ENCODE measurements around the gene ANKRD60.

The ANKRD60 gene

DNA sequence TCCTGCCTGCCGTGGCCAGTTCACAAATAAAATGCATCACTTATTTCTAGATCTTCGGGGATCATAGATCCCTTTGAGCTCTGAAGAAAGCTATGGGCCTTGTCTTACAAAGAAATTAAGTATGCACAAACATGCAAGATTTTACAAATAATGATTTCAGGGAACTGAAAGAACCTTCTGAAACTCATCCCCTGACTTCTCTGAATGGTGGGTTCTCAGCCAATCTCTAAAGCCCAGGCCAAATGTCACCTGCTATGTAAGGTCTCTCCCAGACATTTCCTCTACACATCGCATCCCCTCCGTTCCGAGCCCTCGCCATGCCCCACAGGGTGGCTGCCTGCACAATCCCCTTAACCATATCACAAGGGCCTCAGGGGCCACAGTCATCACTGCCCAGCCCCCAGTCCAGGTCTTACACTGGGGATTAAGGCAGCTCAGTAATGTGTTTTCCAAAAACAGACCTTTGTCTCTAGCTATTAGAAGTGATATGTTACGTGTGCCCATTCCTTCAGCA, 16.1 kb upstream of the ANKRD60 start:
- no peak for DNase-seq

DNA sequence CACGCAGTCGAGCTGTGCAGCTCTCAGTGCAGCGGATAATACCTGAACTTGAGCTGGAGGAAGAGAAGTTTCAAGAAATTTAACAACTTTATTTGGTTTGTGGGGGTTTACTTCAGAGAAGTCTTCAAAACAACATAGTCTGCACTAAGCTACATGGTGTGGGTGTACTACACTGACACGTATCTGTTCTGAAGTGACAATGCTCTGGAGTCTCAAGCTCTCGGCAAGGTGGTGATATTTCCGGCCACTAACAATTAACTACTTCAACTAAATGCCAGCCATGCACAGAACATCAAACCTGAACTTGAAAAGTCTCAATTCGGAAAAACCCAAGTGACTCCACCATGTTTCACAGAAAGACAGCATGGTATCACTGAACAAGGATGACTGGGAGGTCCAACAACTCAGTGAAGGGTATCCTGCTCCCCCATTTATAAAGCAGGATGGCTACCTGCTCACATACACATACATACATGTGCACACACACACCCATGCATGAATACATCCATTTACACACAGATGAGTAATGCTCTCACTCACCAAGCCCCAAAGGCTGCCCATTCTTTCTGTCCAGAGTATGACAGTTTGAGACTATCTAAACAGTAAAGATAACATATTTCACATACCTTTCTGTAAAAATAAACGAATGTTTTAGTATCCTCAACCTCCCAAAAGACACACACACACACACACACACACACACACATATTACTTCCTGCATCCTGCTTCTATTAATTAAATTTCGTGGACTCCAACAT, 15.4 kb upstream of the ANKRD60 start:
- DNase-seq, result no peak

DNA sequence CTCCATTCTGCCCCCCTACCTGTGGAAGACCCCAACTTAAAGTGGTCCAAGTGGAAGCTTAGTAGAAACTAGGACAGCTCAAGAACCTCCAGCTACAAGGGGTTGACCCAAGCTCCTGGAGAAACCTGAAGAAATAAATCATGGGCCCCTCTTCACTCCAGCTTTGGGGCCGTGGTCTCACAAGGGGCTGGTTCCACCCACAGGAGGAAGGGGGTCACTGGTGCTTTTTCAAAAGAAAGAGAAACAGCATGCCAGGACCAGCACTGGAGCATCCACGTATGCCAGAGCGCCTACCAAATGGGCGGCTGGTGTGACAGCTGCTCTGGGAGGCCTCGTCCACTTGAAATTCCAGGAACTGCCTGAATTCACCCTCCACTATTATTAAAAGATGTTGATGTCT, 14.4 kb upstream of the ANKRD60 start:
- no peak for DNase-seq

DNA sequence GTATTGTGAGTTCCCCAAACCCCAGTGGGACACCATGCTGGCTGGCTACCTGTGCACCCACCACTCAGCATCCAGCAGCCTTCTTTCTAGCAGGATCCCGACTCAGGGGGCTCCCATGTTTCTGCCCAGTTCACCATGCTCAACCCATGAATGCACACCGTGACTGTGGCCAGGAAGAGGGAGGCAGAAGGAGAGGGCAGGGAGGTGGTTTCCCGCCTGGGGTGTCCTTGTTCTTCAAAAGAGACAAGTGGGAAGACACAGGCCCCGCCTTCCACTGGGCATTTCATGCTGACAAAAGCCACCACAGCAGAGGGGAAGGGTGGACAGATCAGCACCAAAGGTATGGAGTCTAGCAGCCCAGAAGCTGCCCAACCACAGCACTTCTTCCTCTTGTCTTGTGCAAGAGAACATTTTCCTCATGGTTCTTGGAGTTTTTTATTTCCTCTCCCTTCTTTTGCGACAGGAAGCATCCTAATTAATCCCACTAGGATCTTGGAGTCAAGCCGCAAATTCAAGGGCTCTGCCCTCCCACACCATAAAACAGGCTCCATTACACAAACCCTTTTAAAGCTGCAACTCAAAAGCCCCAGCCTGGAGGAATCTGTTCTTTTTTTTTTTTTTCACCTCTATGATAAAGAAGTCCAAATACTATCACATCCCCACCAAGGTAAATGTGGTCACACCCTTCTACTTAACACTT, 13.5 kb upstream of the ANKRD60 start:
- no peak for DNase-seq

DNA sequence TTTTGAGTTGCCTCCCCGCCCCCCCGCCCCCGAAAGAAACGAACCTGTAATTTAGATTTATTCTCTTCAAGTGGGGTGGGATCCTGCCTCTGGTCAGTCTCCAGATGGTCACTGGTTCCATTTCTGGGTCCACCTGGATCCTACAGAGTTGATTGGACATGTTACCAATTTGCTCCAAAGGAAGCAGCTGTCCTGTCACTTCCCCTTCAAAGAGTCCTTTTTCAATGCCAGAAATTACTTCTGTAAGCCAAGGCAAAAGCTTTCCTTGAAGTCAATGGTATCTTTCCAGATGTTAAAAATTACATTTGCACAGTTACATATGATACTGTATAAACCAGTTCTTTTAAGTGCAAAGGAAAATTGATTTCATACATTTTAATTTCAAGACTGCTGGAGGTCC, 12.0 kb upstream of the ANKRD60 start:
- no peak for DNase-seq

DNA sequence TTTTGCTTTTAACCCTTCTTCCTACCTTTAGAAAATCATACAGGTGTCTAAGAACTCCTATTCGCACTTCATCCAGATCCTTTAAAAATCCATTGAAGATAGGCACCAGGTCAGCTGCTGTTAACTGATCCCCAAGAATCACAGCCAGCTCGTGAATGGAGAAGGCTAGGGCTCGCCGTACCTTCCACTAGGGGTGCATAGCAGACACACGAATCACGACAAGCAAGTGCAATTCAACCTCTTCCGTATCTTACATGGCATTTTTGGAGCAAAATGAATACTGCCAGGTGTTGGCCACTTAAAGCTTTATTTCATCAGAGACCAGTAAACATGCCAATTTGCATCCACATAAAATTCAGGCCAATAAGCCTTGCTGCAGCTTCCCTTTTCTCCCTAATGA, 10.8 kb upstream of the ANKRD60 start:
- no peak for DNase-seq

DNA sequence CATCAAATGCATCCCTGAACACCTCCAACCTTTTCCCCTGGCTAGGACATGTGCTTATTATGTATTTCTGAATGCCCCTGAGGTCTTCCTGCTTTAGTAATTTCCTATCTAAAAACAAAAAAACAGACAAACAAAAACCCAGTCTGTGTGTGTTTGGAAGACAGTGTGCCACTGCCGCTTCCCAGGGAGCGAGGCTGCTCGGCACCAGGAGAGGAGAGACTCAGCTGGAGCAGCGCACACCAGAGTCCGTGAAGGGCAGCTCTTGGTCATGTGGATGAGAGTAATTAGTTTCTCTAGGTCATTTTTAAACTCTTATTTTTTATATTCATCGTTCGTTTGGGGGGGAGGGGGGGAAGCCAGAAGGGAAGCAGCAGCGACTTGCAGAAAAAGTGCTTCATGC, 10.0 kb upstream of the ANKRD60 start:
- no peak for DNase-seq

DNA sequence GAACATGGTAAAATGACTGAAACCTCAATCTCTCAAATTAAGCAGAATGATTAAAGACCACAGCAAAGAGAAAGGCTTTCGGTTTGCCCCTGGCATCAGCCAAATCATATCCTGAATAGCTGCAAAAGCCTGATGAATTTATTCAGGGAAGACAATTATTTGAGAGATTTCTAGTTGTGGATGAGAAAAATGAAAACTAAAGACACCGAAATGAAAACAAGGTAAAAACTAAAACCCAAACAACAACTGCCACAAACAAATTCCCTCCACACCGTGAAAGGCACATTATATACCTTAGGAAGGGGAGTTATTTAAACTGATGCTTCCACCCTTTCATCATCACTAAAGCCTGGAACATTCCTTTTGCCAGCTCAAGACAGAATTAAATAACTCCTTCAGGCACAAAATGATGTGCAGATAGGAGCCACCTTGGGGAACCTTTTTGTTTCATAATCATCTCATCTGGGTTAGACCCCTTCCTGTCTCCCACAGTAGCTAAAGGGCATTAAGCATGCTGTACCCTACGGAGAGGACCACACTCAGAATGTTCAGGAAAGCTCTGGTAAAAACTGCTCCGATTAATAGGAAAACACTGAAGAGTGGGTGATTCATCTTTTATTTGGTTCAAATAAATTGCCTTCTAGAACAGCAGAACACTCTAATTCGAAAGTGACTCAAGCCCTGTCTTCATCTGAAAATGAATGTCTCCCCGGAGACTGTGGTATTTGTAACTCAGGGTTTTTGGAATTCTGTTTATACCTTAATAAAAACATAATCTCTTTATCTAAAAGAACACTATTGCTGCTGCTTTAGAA, 9.1 kb upstream of the ANKRD60 start:
- DNase-seq, result no peak

DNA sequence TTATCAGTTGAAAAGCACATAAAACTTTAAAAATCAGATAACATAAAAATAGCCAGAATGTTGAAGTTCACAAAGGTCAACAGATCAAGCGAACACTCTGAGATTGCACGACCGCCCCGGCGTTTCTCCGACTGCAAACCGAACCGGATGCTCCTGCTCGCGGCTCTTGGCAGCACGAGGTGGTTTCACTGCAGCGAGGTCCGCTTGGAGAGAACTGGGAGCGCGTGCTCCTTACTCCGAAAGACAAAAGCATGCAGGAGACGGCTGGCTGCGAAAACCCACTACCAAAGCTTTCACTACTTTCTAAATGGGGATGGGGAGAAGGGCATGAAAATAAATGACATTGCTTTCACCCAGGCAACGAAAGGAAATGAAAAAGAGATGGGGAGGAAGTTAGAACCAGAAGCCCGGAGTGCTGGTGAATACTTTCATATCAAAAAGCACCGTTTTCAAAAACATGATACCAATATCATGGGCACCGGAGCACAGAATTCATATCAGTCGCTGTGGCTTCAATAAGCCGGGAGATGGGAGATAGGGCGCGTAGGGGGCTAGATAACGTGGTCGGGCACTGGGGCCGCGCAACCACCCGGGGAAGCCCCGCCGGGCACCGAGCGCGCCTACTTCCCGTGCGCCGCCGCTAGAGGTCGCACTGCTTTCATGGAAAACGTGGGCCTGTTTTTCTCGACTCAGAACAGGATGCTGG, 8.3 kb upstream of the ANKRD60 start:
- DNase-seq, result no peak

DNA sequence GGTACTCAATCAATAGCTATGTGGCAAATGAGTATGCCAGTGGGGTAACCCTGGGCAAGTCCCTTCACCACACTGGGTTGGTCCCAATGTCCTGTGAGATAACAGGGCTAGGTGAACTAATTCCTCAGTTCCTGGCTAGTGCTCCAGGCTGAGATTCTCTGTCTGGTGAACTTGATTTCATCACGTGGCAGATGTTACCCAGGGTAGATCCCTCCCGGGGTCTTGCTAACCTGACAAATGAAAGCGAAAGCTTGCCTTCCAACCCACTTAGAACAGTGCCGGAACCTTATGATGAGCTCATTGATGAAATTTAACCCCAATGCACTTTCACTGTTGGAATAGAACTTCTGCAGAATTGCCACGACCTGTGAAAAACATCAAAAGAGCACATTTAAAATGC, 6.6 kb upstream of the ANKRD60 start:
- DNase-seq, result no peak

DNA sequence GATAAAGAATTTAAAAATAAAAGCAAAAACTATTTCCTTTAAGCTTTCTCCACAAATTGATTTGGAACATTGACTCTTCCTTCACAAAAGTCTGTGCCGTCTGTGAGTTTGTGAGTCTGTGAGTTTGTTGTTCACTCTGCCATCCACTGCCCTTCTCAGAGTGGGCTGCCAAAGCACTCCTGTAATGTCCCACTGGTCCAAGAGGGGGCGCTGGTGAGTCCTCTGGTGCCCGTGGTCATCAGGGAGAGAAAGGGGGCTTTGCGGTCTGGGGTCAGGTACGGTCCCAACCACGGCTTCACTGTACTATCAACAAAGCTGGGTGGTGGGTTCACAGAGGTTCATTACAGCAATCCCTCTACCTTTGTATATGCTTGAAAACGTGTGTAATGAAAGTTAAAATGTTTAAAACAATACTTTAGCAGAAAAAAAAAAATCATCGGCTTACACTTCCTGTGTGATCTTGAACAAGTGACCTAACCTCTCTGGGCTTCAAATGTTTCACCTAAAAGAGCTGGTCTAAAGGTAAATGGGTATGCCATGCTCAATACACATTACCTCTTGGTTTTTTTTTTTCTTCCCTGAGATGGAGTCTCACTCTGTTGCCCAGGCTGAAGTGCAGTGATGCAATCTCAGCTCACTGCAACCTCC, 5.6 kb upstream of the ANKRD60 start:
- DNase-seq, result no peak

DNA sequence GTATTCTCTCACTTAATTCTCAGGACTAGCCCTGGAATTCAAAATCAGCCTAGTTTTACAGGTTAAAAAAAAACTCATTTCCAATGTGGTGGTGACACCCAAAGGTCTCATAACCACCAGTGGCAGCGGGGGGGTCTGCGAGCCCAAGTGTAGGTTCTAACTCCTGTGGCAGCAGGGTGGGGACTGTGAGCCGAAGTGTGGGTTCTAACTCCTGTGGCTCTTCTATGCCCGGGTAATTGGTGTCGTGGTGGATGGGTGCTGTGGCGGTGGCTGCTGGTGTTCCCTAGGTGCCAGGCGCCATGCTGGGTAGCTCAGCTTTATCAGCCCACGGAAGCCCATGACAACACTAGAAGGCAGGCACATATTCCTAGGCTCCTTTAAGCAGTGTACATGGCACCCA, 4.9 kb upstream of the ANKRD60 start:
- no peak for DNase-seq

DNA sequence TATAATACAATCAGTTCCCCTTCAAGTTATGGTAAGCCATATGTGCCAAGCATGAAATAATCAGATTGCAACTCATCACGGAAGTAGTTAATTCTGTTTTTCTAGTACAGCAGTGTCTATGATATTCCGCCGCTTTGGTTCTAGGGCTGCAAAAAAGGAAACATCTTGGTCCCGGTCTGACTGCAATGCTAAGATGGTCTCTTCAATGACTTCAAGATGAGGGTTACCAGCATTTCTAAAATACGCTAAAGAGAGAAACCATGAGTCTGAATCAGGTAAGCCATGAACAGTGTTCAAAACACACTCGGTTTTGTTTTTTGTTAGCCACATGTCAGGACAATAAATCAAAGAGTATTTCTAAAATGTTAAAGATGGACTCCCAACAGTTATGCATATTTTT, 3.2 kb upstream of the ANKRD60 start:
- no peak for DNase-seq

DNA sequence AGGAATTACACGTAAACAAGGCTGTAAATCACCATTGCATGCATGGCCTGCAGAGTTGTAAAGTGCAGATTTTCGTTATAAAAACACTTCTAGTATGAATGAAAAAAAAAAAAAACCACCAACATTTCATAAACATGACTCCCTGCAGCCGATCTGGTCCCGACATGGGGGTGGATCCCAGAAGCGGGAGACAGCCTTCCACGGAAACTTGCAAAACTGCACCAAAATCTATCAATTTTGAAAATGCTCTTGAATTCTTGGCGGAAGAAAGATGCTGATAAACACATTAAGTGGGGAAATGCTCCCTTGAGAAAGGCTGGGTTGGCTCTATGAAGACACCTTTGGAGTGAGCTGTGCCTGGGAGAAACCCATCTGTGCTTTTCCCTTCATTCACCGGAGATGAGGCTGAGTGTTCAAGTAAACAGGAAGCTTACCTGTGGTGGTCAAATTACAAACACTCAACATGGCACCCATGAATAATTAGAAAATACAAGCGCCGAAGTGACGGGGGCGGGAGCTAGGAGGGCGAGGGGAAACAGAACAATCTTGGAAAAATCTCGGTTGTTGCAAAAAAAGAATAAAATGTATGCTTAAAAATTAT, 845 bp upstream of the ANKRD60 start:
- no peak for DNase-seq

DNA sequence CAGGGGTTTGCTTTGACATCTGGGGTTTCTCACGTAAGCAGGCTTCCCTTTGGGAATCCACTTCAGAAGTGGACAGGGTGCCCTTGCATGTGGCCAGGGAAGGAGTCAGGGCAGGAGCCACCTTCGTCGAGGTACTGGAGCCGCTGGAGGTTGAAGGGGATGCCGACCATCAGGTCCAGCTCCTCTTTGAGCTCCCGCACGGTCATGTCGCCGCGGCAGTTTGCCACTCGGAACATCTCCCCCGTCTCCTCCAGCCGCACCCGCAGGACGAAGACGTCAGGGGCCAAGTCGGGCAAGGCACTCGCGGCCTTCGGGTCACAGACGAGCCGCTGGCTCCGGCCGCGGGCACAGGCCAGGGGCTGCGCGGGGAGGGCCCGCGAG, 360 bp downstream of the ANKRD60 start:
- no peak for DNase-seq

DNA sequence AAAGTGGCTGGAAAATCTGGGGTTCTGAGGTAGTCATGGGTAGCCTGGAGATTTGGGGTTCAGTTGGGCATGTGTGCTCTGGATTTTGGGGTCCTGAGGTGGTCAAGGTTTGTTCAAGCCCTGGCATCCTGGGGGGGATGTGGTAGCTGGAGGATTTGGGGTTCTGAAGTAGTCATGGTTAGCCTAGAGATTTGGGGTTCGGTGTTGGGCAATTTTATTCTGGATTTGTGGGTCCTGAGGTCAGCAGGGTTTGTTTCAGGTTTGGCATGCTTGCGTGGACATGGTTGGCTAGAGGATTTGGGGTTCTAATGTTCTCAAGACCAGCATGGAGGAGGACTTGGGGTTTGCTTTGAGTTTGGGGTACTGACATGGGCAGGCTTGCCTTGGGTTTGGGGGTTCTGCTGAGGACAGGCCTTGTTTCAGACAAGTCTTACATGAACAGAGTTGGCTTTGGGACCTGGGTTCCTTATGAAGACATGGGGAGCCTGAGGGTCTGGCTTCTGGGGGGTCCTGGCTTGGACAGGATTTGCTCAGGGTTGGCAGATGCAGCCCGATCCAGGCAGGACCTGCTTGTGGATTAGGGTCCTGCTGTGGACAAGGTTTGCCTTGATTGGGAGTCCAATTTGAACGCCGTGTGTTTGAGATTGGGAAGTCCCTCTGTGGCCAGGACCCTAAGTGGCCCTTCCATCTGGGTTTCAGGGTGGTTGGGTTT, 906 bp downstream of the ANKRD60 start:
- no peak for DNase-seq

DNA sequence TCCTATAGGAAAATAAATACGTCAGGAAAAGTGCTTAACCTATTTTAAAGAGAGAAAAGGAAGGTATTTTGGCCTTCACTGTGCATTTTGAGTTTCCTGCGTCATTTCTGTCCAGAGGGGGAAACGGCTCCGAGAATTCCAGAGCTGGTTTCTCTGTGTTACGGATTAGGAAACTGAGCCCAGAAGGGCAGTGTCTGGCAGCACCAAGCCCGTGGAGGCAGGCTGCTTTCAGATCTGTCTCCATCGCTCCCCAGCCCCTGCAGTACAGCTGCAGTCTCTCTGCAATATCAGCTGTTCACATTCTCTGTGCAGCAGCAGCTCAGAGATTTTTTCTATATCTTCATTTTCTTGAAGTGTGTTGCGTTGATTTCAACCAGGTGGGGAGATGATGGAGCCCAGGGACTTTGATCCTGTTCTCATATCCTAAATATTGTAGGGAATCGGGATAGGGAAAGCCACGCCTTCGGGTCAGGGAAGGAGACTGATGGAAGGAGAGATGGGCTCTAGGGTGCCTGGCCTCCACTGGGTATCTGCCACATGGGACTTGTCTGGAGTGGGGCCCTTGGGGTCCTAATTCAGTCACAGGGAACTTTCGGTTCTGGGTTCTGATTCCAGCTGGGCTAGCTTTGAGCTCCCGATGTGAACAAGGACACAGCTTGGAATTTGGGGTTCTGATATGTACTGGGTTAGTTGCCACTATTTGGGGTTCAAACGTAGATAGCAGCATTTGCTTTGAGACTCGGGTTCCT, 2.8 kb downstream of the ANKRD60 start:
- no peak for DNase-seq

DNA sequence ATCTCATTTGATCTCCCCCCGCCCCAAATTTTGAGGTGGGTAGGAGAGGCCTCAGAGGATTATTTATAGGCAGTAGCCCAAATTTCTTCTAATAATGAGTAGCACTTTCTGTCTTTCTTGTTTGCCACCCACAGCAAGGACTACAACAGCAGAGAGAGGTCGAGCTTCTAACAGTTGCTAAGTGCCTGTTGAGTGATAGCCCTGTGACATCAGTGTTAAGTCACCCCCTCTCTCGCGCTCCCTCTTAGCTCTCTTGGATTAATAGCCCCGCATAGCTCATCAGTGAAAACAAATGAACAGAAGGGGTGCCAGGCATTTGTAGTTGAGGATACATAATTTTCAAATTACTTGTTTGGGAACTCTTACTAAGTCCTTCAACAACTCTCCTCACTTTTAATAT, 3.5 kb downstream of the ANKRD60 start:
- DNase-seq, result no peak

DNA sequence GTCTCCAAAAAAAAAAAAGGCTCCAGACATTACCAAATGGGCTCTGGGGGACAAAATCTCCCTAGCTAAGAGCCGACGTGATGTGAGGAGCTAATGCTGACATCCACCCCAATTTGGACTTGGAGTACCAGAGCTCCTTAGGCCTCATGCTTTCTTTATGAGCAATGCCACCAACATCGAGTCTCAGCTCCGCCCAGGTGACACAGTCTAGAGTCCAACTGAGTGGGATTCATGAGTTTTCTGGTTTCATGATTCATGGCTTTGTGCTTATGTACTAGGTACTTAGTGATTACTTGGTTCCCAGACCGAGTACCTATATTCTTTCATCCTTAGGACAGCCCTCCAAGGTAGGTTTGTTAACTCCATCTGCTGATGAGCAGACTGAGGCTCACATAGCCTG, 4.4 kb downstream of the ANKRD60 start:
- DNase-seq, result no peak

DNA sequence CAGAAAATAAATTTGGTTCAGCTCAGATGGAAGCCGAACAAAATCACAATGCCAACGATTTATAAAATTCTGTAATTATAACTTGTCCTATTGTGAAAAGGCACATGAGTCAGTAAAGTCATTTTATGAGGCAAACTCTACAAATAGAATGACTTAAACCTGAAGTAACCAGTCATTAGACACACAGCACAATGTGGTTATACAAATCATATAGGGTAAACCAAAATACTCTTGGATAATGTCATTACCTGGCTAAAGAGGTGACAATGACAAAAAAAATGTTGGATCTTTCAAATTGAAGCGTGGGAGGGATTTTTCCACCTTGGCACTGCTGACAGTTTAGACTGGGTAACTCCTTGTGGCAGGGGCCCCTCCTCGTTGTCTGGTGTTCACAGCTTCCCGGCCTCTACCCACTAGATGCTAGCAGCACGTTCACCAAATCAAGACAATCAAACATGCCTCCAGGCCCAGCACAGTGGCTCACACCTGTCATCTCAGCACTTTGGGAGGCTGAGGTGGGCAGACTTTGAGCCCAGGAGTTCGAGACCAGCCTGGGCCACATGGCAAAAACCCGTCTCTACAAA, 5.0 kb downstream of the ANKRD60 start:
- DNase-seq, result no peak

Measured in NCI-H1048 (cell line).